GM19238 (cell line): Measurements from ENCODE around the gene UBD.

Source experiments
- DNase-seq: peaks from one replicate; pipeline ENCODE4 v3.0.0; 2011; ENCODE audit warnings: low spot score; ENCODE audit not compliant: insufficient read length

The UBD gene

DNA sequence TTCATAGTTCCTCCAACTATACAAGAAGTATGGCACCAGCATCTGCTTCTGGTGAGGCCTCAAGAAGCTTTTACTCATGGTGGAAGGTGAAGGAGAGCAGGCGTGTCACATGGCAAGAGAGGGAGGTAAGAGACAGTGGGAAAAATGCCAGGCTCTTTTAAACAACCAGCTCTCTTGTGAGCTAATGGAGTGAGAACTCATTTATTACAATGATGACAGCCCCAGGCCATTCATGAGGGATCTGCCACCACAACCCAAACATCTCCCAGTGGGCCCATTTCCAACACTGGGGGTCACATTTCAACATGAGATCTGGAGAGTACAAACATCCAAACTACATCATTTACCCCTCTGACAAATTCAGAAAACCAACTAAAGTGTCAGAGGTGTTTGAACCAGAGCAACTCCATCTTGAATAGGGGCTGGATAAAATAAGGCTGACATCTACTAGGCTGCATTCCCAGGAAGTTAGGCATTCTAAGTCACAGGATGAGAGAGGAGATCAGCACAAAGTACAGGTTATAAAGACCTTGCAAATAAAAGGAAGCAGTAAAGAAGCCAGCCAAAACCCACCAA lies 2.2 kb upstream of the UBD start:
- no peak for DNase-seq

DNA sequence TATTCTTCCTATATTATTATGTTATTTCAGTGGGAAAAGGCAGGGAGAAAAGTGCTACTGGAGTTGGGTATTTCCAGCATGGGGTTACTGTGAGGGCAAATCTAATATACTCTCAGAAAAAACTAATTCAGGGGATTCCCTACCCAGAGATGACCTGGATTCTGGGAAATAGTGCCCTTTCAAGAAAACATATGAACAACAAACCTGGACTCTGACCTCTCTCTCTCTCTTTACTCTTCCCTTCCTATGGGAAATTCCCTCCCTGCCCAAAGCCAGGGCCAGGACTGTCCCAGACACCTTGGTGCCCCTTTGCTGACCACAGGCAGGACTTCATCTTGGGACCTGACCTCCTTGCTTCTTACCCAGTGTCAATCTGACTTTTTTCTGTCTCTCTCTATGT lies 1.6 kb upstream of the UBD start:
- no peak for DNase-seq

DNA sequence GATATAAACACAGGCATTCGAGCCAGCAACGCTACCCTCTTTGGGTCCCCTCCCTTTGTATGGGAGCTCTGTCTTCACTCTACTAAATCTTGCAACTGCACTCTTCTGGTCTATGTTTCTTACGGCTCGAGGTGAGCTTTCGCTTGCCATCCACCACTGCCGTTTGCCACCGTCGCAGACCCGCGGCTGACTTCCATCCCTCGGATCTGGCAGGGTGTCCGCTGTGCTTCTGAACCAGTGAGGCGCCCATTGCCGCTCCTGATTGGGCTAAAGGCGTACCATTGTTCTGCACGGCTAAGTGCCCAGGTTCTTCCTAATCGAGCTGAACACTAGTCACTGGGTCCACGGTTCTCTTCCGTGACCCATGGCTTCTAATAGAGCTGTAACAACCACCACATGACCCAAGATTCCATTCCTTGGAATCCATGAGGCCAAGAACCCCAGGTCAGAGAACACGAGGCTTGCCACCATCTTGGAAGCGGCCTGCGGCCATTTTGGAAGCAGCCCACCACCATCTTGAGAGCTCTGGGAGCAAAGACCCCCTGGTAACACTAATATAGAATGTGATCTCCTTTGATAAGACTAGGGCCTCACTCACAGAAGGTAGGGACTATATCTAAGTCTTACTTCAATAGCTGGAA lies 973 bp downstream of the UBD start:
- DNase-seq: no peak

DNA sequence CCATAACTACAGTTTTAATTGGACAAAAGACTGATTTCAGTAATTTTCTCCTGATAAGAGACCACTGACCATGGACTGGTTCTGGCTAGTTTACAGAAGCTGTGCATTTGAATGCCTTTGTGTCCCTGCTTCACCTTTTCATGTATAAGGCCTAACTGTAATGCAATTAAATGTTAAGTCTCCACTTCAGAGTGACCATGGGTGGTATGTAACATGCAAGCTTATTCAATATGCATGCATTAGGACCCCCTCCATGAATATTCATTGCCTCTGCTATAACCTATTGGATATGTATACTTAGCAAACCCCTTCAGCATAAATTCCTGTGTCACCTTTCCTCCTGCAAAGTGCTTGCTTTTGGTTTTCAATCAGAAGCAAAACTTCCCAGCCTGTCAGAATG lies 2.2 kb downstream of the UBD start:
- DNase-seq: no peak

DNA sequence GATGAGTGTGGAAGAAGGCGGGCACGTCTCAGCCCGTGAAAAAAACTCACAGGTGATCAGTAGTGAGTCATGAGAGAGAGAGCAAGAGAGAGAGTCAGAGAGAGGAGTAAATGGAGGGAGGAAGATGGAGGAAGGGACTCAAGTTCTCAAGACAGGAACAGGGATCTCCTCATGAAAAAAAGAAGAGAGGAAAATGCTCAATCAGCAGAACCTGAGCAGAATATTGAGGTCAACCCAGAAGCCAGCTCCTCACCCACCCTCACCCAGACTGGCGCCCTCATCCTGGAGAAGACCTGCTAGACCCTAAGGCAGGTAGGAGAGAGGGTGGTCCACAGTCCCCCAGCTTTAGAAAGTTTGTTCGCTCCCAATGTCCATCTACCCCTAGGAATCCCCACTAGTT lies 4.8 kb downstream of the UBD start:
- no peak for DNase-seq

DNA sequence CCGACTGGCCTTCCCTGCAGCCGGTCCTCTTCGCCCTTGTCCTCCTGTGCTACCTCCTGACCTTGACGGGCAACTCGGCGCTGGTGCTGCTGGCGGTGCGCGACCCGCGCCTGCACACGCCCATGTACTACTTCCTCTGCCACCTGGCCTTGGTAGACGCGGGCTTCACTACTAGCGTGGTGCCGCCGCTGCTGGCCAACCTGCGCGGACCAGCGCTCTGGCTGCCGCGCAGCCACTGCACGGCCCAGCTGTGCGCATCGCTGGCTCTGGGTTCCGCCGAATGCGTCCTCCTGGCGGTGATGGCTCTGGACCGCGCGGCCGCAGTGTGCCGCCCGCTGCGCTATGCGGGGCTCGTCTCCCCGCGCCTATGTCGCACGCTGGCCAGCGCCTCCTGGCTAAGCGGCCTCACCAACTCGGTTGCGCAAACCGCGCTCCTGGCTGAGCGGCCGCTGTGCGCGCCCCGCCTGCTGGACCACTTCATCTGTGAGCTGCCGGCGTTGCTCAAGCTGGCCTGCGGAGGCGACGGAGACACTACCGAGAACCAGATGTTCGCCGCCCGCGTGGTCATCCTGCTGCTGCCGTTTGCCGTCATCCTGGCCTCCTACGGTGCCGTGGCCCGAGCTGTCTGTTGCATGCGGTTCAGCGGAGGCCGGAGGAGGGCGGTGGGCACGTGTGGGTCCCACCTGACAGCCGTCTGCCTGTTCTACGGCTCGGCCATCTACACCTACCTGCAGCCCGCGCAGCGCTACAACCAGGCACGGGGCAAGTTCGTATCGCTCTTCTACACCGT lies 6.1 kb downstream of the UBD start:
- no peak for DNase-seq

DNA sequence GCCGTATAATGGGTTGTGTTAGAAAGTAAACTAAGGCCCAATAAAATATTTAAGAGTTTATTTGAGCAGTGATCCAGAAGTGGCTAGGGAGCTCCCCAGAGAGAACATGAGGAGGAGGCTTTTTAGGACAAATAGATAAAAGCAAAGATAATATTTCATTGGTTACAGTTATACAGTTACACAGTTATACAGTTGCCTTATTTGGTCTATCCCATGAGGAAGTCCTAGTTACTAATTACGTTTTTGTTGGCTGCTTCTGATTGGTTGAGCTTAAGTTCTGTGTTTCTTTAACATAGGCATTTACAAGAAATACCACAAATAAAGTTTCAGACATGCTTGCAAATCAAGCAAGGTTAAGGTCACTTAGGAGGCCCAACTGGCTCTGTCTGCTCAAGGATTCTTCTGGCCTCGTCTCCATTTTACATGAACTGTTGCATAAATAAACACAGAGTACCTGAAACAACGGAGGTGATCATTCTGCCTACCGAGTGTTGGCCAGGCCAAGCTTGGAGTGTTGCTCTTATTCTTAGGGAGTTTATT lies 7.0 kb downstream of the UBD start:
- DNase-seq: no peak

DNA sequence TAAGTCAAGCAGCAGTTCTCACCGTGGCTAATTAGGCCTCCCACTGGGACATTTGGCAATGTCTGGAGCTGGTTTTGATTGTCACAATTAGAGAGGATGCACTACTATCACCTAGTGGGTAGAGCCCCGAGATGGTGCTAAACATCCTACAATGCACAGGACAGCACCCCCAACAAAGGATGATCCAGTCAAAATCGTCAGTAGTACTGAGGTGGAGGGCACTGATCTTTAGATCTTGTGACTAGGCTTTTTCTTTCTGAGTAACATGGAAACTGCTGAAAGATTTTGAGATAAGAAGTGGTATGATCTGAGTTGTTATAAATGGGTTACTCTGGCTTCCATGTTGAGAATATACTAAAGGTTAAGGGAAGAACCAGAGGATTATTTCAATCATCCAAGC lies 12.0 kb downstream of the UBD start:
- DNase-seq: no peak

DNA sequence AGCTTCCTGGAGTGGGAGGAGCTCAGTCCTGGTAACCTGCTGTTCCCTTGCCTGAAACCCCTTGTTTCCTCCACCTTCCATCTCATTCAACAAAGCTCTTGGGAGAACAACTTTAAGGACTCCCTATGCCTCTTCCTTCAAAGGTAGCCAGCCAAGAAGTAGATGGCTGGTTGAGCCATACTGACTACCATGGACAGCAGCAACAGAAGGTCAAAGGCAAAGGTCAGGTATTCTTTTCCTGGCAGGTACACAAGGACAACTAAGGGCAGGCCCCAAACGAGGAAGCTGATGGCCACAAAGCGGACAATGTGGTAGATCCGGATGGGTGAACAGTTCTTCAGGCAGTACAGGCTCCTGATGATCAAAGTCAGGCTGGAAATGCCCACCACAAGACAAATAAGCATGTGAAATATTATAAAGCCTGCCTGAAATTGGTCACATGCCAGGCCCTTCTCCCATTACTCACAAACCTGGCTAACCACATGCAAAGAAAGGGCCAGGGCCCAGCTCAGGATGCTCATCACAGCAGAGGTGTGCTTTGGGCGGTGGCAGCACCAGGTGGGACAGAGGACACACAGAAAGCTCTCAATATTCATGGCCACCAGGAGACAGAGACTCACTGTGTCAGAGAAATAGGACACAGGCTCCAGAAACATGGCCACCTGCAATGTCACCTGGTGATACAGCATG lies 21.7 kb downstream of the UBD start:
- DNase-seq: no peak

DNA sequence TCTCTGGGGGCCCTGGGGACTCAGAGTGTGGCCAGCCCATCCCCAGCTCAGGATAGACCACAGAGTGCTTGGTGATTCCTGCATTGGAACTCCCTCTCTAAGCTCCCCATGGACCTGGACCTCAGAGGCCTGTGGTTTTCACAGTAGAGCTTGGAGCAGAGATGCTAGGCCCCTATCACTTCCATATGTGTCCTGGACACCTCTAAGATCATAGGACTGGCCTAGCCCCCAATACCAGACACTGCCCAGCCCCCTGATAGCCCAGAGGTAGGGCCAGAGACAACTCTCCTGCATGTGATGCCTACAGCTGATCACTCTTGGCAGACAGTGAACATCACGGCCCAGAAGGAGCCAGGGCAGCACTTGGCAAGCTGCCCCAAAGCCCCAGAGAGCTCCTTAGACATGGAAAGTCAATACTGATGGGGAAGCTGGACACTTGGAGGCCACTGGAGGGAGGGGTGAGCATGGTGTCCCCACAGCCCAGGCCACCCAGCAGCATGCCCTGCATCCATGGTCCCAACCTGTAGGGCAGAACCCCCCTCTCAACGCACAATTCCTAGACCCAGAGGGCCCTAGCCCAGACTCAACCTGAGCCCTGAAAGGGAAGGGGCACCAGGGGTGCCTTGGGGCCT lies 27.1 kb downstream of the UBD start:
- no peak for DNase-seq

DNA sequence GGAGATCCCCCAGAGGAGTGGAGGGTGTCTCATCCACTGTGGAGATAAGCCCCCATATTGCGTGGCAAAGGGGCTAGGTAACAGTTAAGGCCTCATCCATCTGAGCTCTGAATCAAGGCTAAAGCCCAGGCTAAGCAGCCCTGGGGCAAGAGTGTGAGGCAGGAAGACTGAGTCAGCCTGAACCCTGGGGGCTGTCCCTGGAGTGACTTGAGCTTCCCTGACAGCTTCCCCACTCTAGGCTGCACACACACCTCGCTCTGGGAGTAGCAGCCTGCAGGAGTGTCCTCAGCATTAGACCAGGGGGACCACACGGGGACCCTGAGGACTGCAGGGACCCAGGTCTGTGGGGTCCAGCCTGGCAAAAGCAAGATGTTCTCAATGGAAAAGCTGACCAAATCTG lies 27.9 kb downstream of the UBD start:
- no peak for DNase-seq

DNA sequence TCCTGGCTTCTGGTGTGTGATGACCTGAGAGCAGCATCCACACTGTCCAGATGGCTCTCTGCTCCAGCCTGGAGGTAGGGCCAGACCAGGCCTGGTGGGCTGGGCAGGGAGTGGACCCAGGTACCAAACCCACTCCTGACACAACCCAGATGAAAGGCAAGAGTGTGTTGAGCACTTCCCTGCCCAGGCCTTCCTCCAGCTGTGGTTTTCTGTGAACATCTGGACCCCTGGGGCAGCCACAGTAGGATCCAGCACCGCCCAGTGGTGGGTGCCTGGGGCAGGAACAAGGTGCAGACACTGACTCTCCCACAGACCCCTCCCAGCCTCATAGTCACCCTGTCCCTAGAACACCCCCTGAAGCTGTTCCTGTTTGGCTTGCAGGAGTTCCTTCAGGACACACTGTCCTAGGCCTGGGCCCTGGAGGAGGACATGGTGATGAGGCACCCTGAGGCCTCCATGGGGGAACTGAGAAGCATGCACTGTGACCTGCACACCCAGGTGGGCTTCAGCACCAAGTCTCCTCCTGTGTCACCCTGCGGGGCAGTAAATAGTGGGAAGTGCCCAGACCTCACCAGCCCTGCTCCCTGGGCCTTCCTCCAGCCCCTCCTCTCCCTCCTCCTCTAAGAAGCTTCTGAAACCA lies 28.7 kb downstream of the UBD start:
- DNase-seq: no peak

DNA sequence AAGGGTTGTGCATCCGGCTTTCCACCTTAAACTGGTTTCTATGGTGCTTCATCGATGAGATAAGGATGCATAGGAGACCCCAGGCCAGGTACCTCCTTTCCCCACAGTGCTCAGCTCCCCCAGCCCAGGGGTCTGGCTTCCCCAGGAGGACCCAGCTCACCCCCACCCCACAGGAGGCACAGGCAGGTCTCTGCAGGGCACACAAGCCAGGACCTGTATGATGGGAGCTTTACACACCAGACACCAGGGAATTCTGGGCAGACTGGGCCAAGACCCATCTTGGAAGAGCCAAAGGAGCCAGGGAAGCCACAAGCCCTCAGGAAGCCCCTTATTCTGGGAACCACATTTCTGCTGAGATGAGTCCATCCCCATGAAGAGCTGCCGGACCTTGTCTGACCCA lies 29.6 kb downstream of the UBD start:
- DNase-seq: no peak

DNA sequence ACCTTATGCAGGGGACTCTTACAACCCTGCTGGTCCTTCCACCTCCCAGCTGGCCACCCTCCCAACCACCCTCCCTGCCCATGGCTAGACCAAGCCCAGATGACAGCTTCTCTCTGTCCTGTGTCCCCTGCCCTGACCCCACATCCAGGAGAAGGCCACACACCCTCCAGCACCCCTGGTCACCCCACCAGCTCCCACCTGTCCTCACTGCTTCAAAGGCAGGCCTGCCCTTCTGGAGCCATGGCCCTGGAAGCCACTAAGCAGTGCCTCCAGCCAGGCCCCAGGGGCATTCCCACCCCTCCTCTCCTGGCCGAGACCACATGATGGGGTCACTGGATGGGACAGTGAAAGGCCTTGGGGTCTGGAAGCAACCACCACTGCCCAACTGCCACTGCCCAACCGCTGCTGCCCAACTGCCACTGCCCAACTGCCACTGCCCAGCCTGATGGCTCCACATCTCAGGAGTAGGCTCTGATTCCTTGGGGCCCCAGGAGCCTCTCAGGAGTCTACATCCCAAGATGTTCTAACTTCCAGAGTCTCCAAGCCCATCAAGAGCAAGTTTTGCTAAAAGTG lies 30.5 kb downstream of the UBD start:
- DNase-seq: no peak

DNA sequence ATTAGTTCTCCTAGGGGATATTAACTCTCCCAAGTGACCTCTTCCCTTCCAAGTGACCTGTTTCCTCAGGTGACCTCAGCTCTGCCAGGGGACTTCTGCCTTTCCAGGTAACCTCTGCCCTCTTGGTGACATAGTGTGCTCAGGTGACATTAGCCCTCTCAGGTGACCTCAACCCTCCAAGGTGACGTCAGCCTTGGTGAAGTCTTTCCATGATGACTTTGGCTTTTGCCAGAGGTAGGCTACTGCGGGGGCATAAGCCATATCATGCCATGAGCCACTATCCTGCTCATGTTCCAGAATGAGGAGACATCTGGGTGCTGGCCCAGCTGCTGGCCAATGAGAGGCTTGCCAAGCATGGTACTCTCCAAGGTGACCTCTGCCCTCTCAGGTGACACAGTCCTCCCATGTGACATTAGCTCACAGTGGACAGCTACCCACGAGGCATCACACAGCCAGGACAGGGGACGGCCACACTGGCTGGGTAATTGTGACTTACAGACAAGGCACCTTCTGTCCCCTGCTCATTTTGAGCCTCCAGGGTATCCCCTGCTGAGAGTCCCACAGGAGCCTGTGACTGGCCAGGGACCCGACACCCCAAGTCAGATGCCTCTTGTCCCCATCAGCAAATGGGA lies 31.1 kb downstream of the UBD start:
- no peak for DNase-seq

DNA sequence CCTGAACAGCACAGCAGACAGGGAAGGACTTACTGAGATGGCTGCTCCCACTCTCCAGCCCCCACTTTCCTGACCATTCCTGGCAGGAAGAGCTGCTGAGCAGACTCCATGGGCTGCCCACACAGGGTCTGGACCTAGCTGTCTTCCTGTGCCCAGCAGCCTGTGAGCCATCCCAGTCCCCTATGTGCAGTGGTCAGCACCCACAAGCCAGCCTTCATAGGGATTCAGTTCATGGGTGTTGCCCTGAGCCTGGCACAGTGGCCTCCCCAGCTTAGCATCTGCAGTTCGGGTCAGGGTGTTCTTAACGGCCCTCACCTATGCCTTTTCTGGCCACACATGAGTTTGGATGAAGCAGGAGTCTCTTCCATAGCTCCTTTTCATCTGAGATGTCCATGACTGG lies 32.0 kb downstream of the UBD start:
- no peak for DNase-seq

DNA sequence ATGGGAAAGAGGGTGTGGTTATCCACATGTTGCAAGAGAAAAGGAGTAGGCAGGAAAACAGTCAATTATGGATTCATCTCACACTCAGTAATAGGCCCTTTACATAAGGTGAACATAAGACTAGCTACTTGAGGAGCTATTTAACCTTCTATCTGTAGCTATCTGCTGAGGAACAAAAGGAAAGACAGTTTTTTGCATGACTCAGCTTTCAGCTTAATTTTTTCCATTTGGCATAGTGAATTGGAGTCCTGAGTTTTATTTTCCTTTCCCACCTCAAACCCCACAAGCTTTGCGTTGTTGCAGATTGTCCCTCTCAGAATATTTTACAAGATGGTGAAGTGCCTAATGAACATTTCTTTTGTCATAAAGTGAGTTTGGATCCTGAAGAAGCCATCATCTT lies 32.4 kb downstream of the UBD start:
- DNase-seq: no peak

DNA sequence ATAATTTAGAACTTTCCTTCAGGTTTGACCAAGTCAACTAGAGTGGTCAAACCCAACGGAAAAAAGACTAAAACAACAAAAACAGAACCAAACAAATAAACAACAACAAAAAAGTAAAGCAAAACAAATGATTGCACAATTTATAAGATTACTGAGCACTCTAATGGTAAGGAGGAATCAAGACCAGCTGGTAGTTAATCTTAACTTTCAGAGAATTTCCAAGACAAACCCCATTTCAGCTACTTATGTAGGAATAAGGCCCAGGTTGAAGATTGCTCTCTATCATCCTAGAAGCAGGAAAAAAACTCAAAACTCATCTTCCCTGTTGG lies 34.3 kb downstream of the UBD start:
- DNase-seq: no peak

DNA sequence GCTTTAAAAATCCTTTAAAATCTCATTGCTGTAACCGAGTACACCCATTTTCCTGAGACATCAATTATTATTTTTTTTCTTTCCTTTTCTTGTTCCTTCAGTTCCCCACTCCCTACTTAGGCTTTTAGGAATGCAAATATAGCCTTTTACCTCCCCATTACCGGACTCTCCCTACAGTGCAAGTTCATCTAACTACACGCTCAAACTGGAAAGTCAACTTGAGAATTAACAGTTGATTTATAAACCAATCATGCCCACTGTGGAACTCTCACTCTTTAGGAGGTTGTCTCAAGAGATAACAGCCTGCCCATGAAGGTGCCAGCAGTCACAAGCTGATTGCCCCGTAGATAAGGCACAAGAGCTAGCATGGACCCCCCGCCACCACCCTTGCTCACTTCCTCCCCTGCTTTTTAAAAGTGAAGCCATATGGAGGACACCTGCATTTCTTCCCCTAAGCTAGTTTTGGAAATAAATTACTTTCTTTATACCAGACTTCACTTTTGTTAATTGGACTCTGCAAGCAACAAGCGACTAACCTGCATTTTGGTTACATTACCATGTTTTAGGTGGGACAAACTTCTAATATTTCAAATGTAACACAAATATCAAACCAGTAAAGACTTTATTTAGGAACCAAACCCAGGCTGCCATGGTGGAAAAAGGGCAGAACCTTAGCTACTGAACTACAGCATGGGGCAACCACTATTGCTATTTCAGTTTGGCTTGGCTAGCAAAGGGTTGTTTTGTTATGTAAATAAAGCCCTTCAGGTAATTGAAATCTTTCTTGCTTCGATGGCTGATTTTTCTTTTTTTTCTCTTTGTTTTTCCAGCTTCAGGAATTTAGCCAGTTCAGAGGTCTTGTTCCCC lies 34.9 kb downstream of the UBD start:
- no peak for DNase-seq

DNA sequence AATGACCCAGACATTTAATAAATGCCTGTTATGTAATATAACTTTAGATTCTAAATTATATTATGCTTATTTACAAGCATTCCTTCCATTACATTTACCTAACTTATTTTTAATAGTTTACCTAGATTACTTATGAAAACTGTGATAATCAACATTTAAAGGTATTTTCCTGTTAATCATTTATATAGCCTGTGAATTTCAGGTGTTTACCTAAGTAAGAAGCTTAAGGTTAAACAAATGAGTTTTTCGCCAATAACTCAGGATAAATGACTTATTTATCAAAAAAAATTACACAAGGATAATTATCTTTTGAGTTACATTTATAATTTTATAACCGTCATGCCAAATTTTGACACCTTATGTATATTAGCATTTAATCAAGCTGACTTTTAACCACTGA lies 35.5 kb downstream of the UBD start:
- DNase-seq: no peak
